K562 (cell line): ENCODE data around the gene RFC2. TPM values are rescaled to one million over a fixed set of nuclear protein-coding genes. Genes with fewer than 3 reads are reported as not detected.

Experiments used
- ATAC-seq: fragments of 200-7000 bp; cut with Tn5 transposase; 3 replicates; pipeline ENCODE4 v1.9.1; 2020; ENCODE audit warnings: moderate library complexity
- BruUV-seq: library from RNA; stranded (reverse); fragments of 400-500 nt; replicated peaks from 2 replicates; lab custom pipeline; 2021; lab: Mats Ljungman, UMichigan
- CTCF ChIA-PET: fragments of 300-600 bp; formaldehyde crosslinking; extraction: SDS; loops from one replicate; lab custom pipeline; 2021; ENCODE audit warnings: low intra/inter-chr PET ratio; lab: Yijun Ruan, JAX
- POLR2A ChIA-PET: fragments of 300-600, 350-650 bp; sonication (Branson Sonifier 250); formaldehyde crosslinking; extraction: SDS; loops from one replicate; lab custom pipeline; 2021; ENCODE audit warnings: antibody characterized with exemption, inconsistent platforms; lab: Yijun Ruan, JAX
- DNase-seq, 4 experiments: peaks; one replicate each; pipeline versions ENCODE4 v3.0.0 to v3.0.0-alpha.2; 2011 to 2018; ENCODE audit warnings: low spot score in 3 of 4, mixed read lengths in 3 of 4; ENCODE audit errors: extremely low read depth in 1 of 4
- FAIRE-seq: peaks from 2 replicates; lab custom pipeline; 2011; peaks lifted over from hg19 to GRCh38; lab: Jason Lieb, UNC
- H2AFZ ChIP-seq: 2 replicates; pipeline ENCODE4 v1.6.0; 2011; ENCODE audit warnings: low read depth, low read length, control low read depth, inconsistent platforms
- H3K27ac ChIP-seq: fragments of 200-600 bp; 3 replicates; pipeline ENCODE4 v1.8.0; 2011; ENCODE audit warnings: low read depth, mild to moderate bottlenecking, control low read depth, inconsistent platforms, low read length, moderate library complexity, mixed read lengths; ENCODE audit errors: extremely low read depth
- H3K27me3 ChIP-seq, 2 experiments: fragments of 300-600 bp in 1 of 2; 2 replicates in 1 of 2; 3 replicates in 1 of 2; pipeline versions ENCODE4 v1.6.0 to v1.8.0; 2011; ENCODE audit warnings: inconsistent platforms in 2 of 2, low read length in 2 of 2, mild to moderate bottlenecking in 1 of 2, mixed read lengths in 1 of 2, moderate library complexity in 1 of 2; ENCODE audit not compliant: control insufficient read depth in 2 of 2, insufficient read depth in 2 of 2
- H3K36me3 ChIP-seq: fragments of 300-600 bp; 3 replicates; pipeline ENCODE4 v1.8.0; 2011; ENCODE audit warnings: mild to moderate bottlenecking, low read length, inconsistent platforms; ENCODE audit not compliant: control insufficient read depth, insufficient read depth
- H3K4me1 ChIP-seq, 2 experiments: fragments of 200-600 bp in 1 of 2; replicated peaks in 1 of 2; 2 replicates in 1 of 2; 3 replicates in 1 of 2; pipeline versions ENCODE4 v1.5.1 to v1.8.0; 2011; ENCODE audit warnings: inconsistent platforms in 2 of 2, low read length in 2 of 2, mild to moderate bottlenecking in 1 of 2, mixed read lengths in 1 of 2, moderate library complexity in 1 of 2; ENCODE audit not compliant: control insufficient read depth in 2 of 2, insufficient read depth in 2 of 2
- H3K4me2 ChIP-seq: 2 replicates; pipeline ENCODE4 v1.6.1; 2011; ENCODE audit warnings: low read length, control low read depth, inconsistent platforms, mixed read lengths; ENCODE audit not compliant: insufficient read depth
- H3K4me3 ChIP-seq: fragments of 200-600 bp; sonication (generic), shearing (Covaris generic); 2 replicates; pipeline ENCODE4 v1.5.1; 2016; ENCODE audit warnings: control low read depth, inconsistent platforms
- H3K79me2 ChIP-seq: fragments of 200-600 bp; 3 replicates; pipeline ENCODE4 v1.8.0; 2011; ENCODE audit warnings: low read length, inconsistent platforms; ENCODE audit not compliant: control insufficient read depth, insufficient read depth
- H3K9ac ChIP-seq, 2 experiments: 2 replicates each; pipeline versions ENCODE4 v1.6.0 to v1.6.1; 2011; ENCODE audit warnings: low read depth in 2 of 2, low read length in 2 of 2, control low read depth in 1 of 2, inconsistent platforms in 1 of 2, mild to moderate bottlenecking in 1 of 2, mixed read lengths in 1 of 2; ENCODE audit not compliant: insufficient read depth in 1 of 2
- H3K9me1 ChIP-seq: one replicate; pipeline ENCODE4 v1.6.0; 2011; ENCODE audit warnings: inconsistent platforms, mild to moderate bottlenecking, low read length, moderate library complexity; ENCODE audit not compliant: control insufficient read depth, insufficient read depth
- H3K9me3 ChIP-seq: replicated peaks from 2 replicates; pipeline ENCODE4 v1.5.1; 2011; ENCODE audit warnings: low read depth, low read length, inconsistent platforms; ENCODE audit not compliant: control insufficient read depth, insufficient read depth
- H4K20me1 ChIP-seq: replicated peaks from 2 replicates; pipeline ENCODE4 v1.6.1; 2011; ENCODE audit warnings: low read length, inconsistent platforms, mixed read lengths; ENCODE audit not compliant: control insufficient read depth, insufficient read depth
- CREBBP ChIP-seq: IDR thresholded peaks from one replicate; pipeline ENCODE4 v1.6.1; 2012; ENCODE audit warnings: low read depth, mild to moderate bottlenecking, control low read depth, inconsistent platforms, low read length
- CTCFL ChIP-seq: IDR thresholded peaks from 2 replicates; pipeline ENCODE4 v1.6.1; 2011; ENCODE audit warnings: borderline replicate concordance, low read depth, mild to moderate bottlenecking, moderate library complexity, low read length; ENCODE audit not compliant: insufficient read depth, poor library complexity, severe bottlenecking
- PCBP2 ChIP-seq: fragments of 200-400 bp; formaldehyde crosslinking; IDR thresholded peaks from 2 replicates; pipeline ENCODE4 v1.6.1; 2018; ENCODE audit warnings: low read length, low read depth, mild to moderate bottlenecking, moderate library complexity; ENCODE audit not compliant: poor library complexity, severe bottlenecking
- POLR2A ChIP-seq: fragments of 450-650 bp; conservative IDR thresholded peaks from 2 replicates; pipeline ENCODE4 v1.6.1; 2016
- POLR2AphosphoS5 ChIP-seq: IDR thresholded peaks from 2 replicates; pipeline ENCODE4 v1.6.1; 2011; ENCODE audit warnings: mild to moderate bottlenecking, low read depth, low read length, moderate library complexity; ENCODE audit not compliant: control insufficient read depth, insufficient read depth
- RBM22 ChIP-seq: fragments of 200-400 bp; formaldehyde crosslinking; IDR thresholded peaks from 2 replicates; pipeline ENCODE4 v1.6.1; 2018; ENCODE audit warnings: low read length, low read depth; ENCODE audit not compliant: poor library complexity, severe bottlenecking
- SUPT5H ChIP-seq: fragments of 450-650 bp; IDR thresholded peaks from 2 replicates; pipeline ENCODE4 v1.6.1; 2016
- TEAD4 ChIP-seq, 2 experiments: sonication (generic) in 1 of 2; formaldehyde crosslinking in 1 of 2; IDR thresholded peaks; 2 replicates each; pipeline versions ENCODE4 v1.6.1 to v1.8.0; 2012 to 2022; ENCODE audit warnings: borderline replicate concordance in 1 of 2, inconsistent platforms in 1 of 2, low read length in 1 of 2, mild to moderate bottlenecking in 1 of 2, missing genetic modification reagents in 1 of 2
- ZNF586 ChIP-seq: fragments of 450-650 bp; formaldehyde crosslinking; conservative IDR thresholded peaks from 2 replicates; pipeline ENCODE4 v1.4.0; 2020; ENCODE audit warnings: mild to moderate bottlenecking, moderate library complexity
- WGBS: fragments of 100-300 bp; shearing (Covaris generic); methylation state at CpG from one replicate; pipeline ENCODE4 v1.1.6; 2016; ENCODE audit warnings: low coverage, mixed read lengths; ENCODE audit not compliant: insufficient coverage; ENCODE audit errors: missing lambda C conversion rate; 5-methylcytosine and 5-hydroxymethylcytosine counted together
- in situ Hi-C: fragments of 300-500 bp; cut with MboI; formaldehyde crosslinking; loops from 4 replicates; pipeline ENCODE4 v1.15.0; 2018; ENCODE audit warnings: inconsistent platforms, mixed read lengths
- intact Hi-C: fragments of 100-400 bp; cut with micrococcal nuclease; formaldehyde crosslinking; loops from 2 replicates; pipeline ENCODE4 v1.14.2; 2022
- polyA plus RNA-seq, 8 experiments: library from polyadenylated mRNA; depleted of rRNA in 4 of 8; stranded (reverse) in 5 of 8; unstranded in 3 of 8; fragments of >200 nt; fragmentation: Nextera tagmentation in 2 of 8; fragmentation: Illumina TruSeq in 1 of 8; extraction: Ambion mirVana in 2 of 8; extraction: Trizol in 1 of 8; gene quantifications; 2 replicates each; pipeline versions ENCODE4 v1.2.1 to v1.2.3, GENCODE V29; 2011 to 2014; ENCODE audit warnings: inconsistent platforms in 1 of 8, missing spikeins in 1 of 8
- total RNA-seq, 7 experiments: library from RNA; depleted of rRNA in 6 of 7; stranded (reverse); fragments of >200 nt in 6 of 7; fragmentation: Illumina TruSeq in 2 of 7; extraction: Trizol in 2 of 7; gene quantifications; 2 replicates each; pipeline versions ENCODE4 v1.2.1 to v1.2.3, GENCODE V29; 2011 to 2021; ENCODE audit warnings: low replicate concordance in 1 of 7

RFC2 gene
- total and polyA plus RNA-seq, 9 of the 15 experiments (the other 6 are each of a cell fraction or from before 2014, with no cell fraction given), result 32.5 to 161 (median 102) TPM

- Histone ChIP-seq H3K4me1 (no peaks in the 10 kb centered on the region), H2AFZ (no peak overlapping the region), H4K20me1 (peaks cover 6% of the 10 kb centered on the region; the same call in 1 of the 2 replicates), H3K9me1 (no peaks in the 10 kb centered on the region), H3K36me3 (peaks cover 72% of the 10 kb centered on the region), H3K27ac (no peak overlapping the region), H3K9me3 (no peaks in the 10 kb centered on the region), H3K27me3 (no peaks in the 10 kb centered on the region), H3K79me2 (peaks cover 16% of the 10 kb centered on the region), H3K4me2 (no peak overlapping the region), H3K9ac (no peak overlapping the region), H3K4me3 (no peak overlapping the region)
- in situ Hi-C loops, result no loop called here
- ChIA-PET POLR2A (interaction anchor here (2.4 to 7.2 kb wide), 2 partner anchors 11 to 18 kb away, joined by 18 to 86 read pairs; partner anchors contain the start of gene EIF4H), CTCF (no interaction called here)
- DNase-seq (no peak), ATAC-seq (no peak), FAIRE-seq (no peak)
- intact Hi-C loops, result no loop called here
- TF ChIP-seq SUPT5H (peak; percentile 52), POLR2A (peak; percentile 46; the same call in 1 of the 2 replicates), TEAD4 (IDR thresholded peaks at IDR 0.05; ENCODE audit: low read length) (no peak), TEAD4 (CRISPR knock-in tag; IDR thresholded peaks at IDR 0.05; ENCODE audit: borderline replicate concordance) (no peak)
- WGBS, result 96% methylated on average over 12 of the region's 14 CpGs
- BruUV-seq, result no TSS peak
These were observed 59.5 kb downstream of the RFC2 start for GRCh38 chr7:74194686-74195085.

- Histone ChIP-seq H3K27me3 (no peaks in the 10 kb centered on the region), H3K9me1 (no peaks in the 10 kb centered on the region), H3K9ac (no peak overlapping the region), H2AFZ (no peak overlapping the region), H3K4me1 (no peaks in the 10 kb centered on the region), H3K36me3 (peaks cover 80% of the 10 kb centered on the region), H4K20me1 (peaks cover 9% of the 10 kb centered on the region; the same call in 1 of the 2 replicates), H3K9me3 (no peaks in the 10 kb centered on the region), H3K79me2 (peaks cover 22% of the 10 kb centered on the region), H3K27ac (no peak overlapping the region), H3K4me3 (no peak overlapping the region), H3K4me2 (no peak overlapping the region)
- intact Hi-C loops, result no loop called here
- CTCF ChIA-PET, result no interaction called here
- no TSS peak for BruUV-seq
- in situ Hi-C loops, result no loop called here
- 96% methylated on average over 7 of the region's 7 CpGs for WGBS
- DNase-seq, result no peak
- TF ChIP-seq POLR2AphosphoS5 (peak; percentile 44; the same call in 1 of the 2 replicates), CTCFL (peak; percentile 10), RBM22 (peak; percentile 14), CREBBP (no peak), ZNF586 (CRISPR knock-in tag) (no peak), POLR2A (peak; percentile 14; the same call in 1 of the 2 replicates), PCBP2 (no peak)
- ATAC-seq, result no peak
- POLR2A ChIA-PET, result interaction anchor here (0.6 to 7.2 kb wide), 5 partner anchors 9 to 101 kb away, joined by 3 to 86 read pairs (median 5); partner anchors contain the start of gene EIF4H
- no peak for FAIRE-seq
These were observed 60.3 kb downstream of the RFC2 start for GRCh38 chr7:74193913-74194312.
